ENCODE results near the gene DNAJC12. TPM values are rescaled to one million over a fixed set of nuclear protein-coding genes. Genes with fewer than 3 reads are reported as not detected.

The DNAJC12 gene
- total and polyA plus RNA-seq, 2 of the 8 experiments (the other 6 are each of a cell fraction or from before 2014, with no cell fraction given), result 0.86 to 4.2 TPM

GRCh38 chr10:67809107-67809506 is 28.9 kb downstream of the DNAJC12 start:
- DNase-seq (ENCODE audit: low read depth in 1 of 2, low spot score in 2 of 2) (no peak), FAIRE-seq (peak; percentile 66)
- H3K14ac ChIP-seq (ENCODE audit: insufficient read length), result no peak overlapping the region
- 94% methylated on average over 2 of the region's 2 CpGs; no CpG with 5 or more reads in 1 of the 2 experiments for WGBS, 2 experiments (ENCODE audit: extremely low coverage in 1 of 2, insufficient coverage in 1 of 2, insufficient read length in 1 of 2, insufficient replicate concordance in 2 of 2, low coverage in 1 of 2, low lambda C conversion rate in 2 of 2, missing lambda C conversion rate in 1 of 2)
- H3K23ac ChIP-seq (ENCODE audit: insufficient read length), result no peak overlapping the region
- H2AFZ ChIP-seq (ENCODE audit: low read length), result no peak overlapping the region; the same call in 1 of the 2 replicates
- no peak overlapping the region for H2BK12ac ChIP-seq (ENCODE audit: low read depth, low read length)
- H3K27me3 ChIP-seq (replicated peaks in 1 of 4; ENCODE audit: control insufficient read depth in 3 of 4, extremely low read depth in 1 of 4, insufficient read depth in 3 of 4, low read length in 3 of 4), result no peaks in the 10 kb centered on the region
- no peak overlapping the region for H3K56ac ChIP-seq (replicated peaks; ENCODE audit: insufficient read length, low read depth, low read length)
- H3K23me2 ChIP-seq (ENCODE audit: low read depth, low read length), result no peaks in the 10 kb centered on the region; the same call in 1 of the 2 replicates
- H2BK120ac ChIP-seq (replicated peaks; ENCODE audit: low read depth, low read length), result no peak overlapping the region
- no peak overlapping the region for H2AK5ac ChIP-seq (ENCODE audit: low read depth, low read length)
- no peak overlapping the region for H3K18ac ChIP-seq (ENCODE audit: extremely low read depth, low read length)
- no peaks in the 10 kb centered on the region for H3K36me3 ChIP-seq (ENCODE audit: control insufficient read depth in 2 of 4, insufficient read depth in 4 of 4, low read length in 3 of 4)
- H3K4me3 ChIP-seq (ENCODE audit: extremely low read depth in 1 of 4, insufficient read depth in 2 of 4, low read depth in 3 of 4, low read length in 4 of 4), result no peak overlapping the region
- H4K8ac ChIP-seq (ENCODE audit: extremely low read depth, insufficient read depth, low read length), result no peak overlapping the region
- H4K91ac ChIP-seq (replicated peaks; ENCODE audit: insufficient read length, low read length), result no peak overlapping the region
- ChIA-PET POLR2A (ENCODE audit: partially characterized antibody) (interaction anchor here (1.1 kb wide), 1 partner anchor 523 kb away, joined by 3 read pairs; the partner anchor contains the start of gene HNRNPH3), CTCF (ENCODE audit: partially characterized antibody) (interaction anchor here (0.9 kb wide), 1 partner anchor 28 kb away, joined by 3 read pairs; no protein-coding TSS in a partner anchor)
- no peak overlapping the region for H2BK20ac ChIP-seq (ENCODE audit: low read length)
- H3K4me1 ChIP-seq (replicated peaks in 1 of 4; ENCODE audit: control insufficient read depth in 3 of 4, insufficient read depth in 4 of 4, low read length in 3 of 4), result peaks cover 0 to 6% (median 5%) of the 10 kb centered on the region in 4 experiments; a peak in 4 of 7 replicates
- H4K5ac ChIP-seq (ENCODE audit: insufficient read length, low read depth, low read length), result no peak overlapping the region
- H4K20me1 ChIP-seq (replicated peaks in 1 of 2; ENCODE audit: control insufficient read depth in 1 of 2, insufficient read depth in 2 of 2, low read length in 2 of 2), result no peaks in the 10 kb centered on the region
- no peak overlapping the region for H3K4ac ChIP-seq (replicated peaks; ENCODE audit: insufficient read length, low read depth, low read length)
- H3K79me2 ChIP-seq (ENCODE audit: control insufficient read depth in 1 of 2, insufficient read depth in 2 of 2, low read length in 2 of 2), result no peaks in the 10 kb centered on the region
- peak; percentile 14; the same call in 1 of the 2 replicates for TF ChIP-seq TEAD4 (IDR thresholded peaks at IDR 0.05; ENCODE audit: low read depth, low read length)
- TF ChIP-seq POU5F1 (IDR thresholded peaks at IDR 0.05; ENCODE audit: low read depth, low read length), result 0 out of 2 replicates have a peak, but pooled peaks have one; percentile 58
- no peak for TF ChIP-seq ZNF274 (IDR thresholded peaks at IDR 0.05; ENCODE audit: borderline replicate concordance, extremely low read depth, low read length)
- H3K9ac ChIP-seq (replicated peaks in 1 of 4; ENCODE audit: extremely low read depth in 1 of 4, low read depth in 3 of 4, low read length in 3 of 4), result no peak overlapping the region
- H2BK5ac ChIP-seq (ENCODE audit: low read depth, low read length), result no peak overlapping the region
- no peak overlapping the region for H2BK15ac ChIP-seq (ENCODE audit: low read length)
- H3K79me1 ChIP-seq (ENCODE audit: low read depth, low read length), result no peaks in the 10 kb centered on the region
- 0 out of 4 replicates have a peak, but pooled peaks cover 0 to 5% of the 10 kb centered on the region in 2 experiments for H3K9me3 ChIP-seq (ENCODE audit: insufficient read depth in 2 of 2, low read depth in 1 of 2, low read length in 1 of 2)
- H3K27ac ChIP-seq (ENCODE audit: low read depth, low read length), result no peak overlapping the region
- no peak overlapping the region; a peak in 1 of 4 replicates for H3K4me2 ChIP-seq (ENCODE audit: insufficient read depth in 1 of 2, low read depth in 2 of 2, low read length in 2 of 2)
